C1 segment of cervical spinal cord (tissue), 14 donors: ENCODE data around the gene ATP2A3.

Source experiments
- DNase-seq, 14 donors: peaks; one replicate each; lab custom pipeline; 2025; lab: John Stamatoyannopoulos, UW

Gene ATP2A3

GRCh38 chr17:3928406-3928805, 35.8 kb downstream of the ATP2A3 start:
- DNase-seq: no peak

- DNase-seq: no peak
Measured at GRCh38 chr17:3927628-3928340, 36.5 kb downstream of the ATP2A3 start.

- DNase-seq: no peak
Measured at GRCh38 chr17:3926860-3927627, 37.2 kb downstream of the ATP2A3 start.

GRCh38 chr17:3925684-3926485, 38.4 kb downstream of the ATP2A3 start:
- no peak for DNase-seq

GRCh38 chr17:3924512-3925350, 39.5 kb downstream of the ATP2A3 start:
- no peak for DNase-seq

GRCh38 chr17:3923466-3924190, 40.6 kb downstream of the ATP2A3 start:
- no peak for DNase-seq

GRCh38 chr17:3922765-3923164, 41.5 kb downstream of the ATP2A3 start:
- DNase-seq: no peak

- no peak for DNase-seq
Measured at GRCh38 chr17:3921502-3922319, 42.5 kb downstream of the ATP2A3 start.

- DNase-seq: no peak
Measured at GRCh38 chr17:3921006-3921405, 43.2 kb downstream of the ATP2A3 start.

GRCh38 chr17:3919123-3919624, 45.1 kb downstream of the ATP2A3 start:
- DNase-seq: no peak

GRCh38 chr17:3918372-3919122, 45.7 kb downstream of the ATP2A3 start:
- DNase-seq: no peak

GRCh38 chr17:3917391-3917931, 46.8 kb downstream of the ATP2A3 start:
- DNase-seq: no peak

GRCh38 chr17:3916825-3917224, 47.4 kb downstream of the ATP2A3 start:
- DNase-seq: no peak

GRCh38 chr17:3915995-3916696, 48.1 kb downstream of the ATP2A3 start, which contains the start of gene P2RX1:
Gene P2RX1 (minus strand): TSS chr17:3916465. CDS start chr17:3916225, 240 bp downstream.
- peak in 2 of 14 donors; percentile 8 to 17 for DNase-seq

GRCh38 chr17:3915581-3915994, 48.6 kb downstream of the ATP2A3 start:
- no peak for DNase-seq

GRCh38 chr17:3914312-3914670, 49.9 kb downstream of the ATP2A3 start:
- DNase-seq: no peak

- peak in 13 of 14 donors; percentile 26 to 80 (median 51) for DNase-seq
Measured at GRCh38 chr17:3913531-3914311, 50.5 kb downstream of the ATP2A3 start.
